ENCODE results near the gene KIF3B. TPM values are rescaled to one million over a fixed set of nuclear protein-coding genes. Genes with fewer than 3 reads are reported as not detected.

KIF3B gene
- total and polyA plus RNA-seq, 10 of the 15 experiments (the other 5 are each of a cell fraction or from before 2014, with no cell fraction given): 7.4 to 37.3 (median 25.9) TPM

DNA sequence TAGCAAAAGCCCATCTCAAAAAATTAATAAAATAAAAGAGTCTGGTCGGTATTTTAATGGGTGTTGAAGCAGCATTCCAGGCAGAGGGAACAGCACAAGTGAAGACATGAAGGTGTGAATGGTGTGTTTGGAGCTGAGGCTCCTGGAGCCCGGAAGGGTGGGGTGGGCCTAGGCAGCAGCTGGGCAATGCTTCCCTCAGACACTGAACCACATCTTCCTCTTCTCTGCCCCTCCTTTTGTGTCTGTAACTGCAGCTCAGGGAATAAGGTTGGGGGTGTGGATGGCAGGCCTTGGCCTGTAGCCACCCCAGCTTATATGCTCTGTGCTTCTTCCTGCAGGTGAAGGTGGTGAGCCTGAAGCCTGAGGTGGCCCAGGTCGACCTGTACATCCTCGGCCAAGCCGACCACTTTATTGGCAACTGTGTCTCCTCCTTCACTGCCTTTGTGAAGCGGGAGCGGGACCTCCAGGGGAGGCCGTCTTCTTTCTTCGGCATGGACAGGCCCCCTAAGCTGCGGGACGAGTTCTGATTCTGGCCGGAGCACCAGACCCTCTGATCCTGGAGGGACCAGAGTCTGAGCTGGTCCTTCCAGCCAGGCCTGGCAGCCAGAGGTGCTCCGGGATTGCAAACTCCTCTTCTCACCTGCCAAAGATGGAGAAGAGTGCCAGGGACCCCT, 43.2 kb upstream of the KIF3B start (continued):
- TF ChIP-seq POLR2AphosphoS5 (IDR thresholded peaks at IDR 0.05; ENCODE audit: low read length) (no peak), SMAD5 (IDR thresholded peaks at IDR 0.05; ENCODE audit: low read depth) (no peak)
- TF ChIP-seq, protein P1, sequence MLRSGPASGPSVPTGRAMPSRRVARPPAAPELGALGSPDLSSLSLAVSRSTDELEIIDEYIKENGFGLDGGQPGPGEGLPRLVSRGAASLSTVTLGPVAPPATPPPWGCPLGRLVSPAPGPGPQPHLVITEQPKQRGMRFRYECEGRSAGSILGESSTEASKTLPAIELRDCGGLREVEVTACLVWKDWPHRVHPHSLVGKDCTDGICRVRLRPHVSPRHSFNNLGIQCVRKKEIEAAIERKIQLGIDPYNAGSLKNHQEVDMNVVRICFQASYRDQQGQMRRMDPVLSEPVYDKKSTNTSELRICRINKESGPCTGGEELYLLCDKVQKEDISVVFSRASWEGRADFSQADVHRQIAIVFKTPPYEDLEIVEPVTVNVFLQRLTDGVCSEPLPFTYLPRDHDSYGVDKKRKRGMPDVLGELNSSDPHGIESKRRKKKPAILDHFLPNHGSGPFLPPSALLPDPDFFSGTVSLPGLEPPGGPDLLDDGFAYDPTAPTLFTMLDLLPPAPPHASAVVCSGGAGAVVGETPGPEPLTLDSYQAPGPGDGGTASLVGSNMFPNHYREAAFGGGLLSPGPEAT (IDR thresholded peaks at IDR 0.05; ENCODE audit: low read depth): no peak

DNA sequence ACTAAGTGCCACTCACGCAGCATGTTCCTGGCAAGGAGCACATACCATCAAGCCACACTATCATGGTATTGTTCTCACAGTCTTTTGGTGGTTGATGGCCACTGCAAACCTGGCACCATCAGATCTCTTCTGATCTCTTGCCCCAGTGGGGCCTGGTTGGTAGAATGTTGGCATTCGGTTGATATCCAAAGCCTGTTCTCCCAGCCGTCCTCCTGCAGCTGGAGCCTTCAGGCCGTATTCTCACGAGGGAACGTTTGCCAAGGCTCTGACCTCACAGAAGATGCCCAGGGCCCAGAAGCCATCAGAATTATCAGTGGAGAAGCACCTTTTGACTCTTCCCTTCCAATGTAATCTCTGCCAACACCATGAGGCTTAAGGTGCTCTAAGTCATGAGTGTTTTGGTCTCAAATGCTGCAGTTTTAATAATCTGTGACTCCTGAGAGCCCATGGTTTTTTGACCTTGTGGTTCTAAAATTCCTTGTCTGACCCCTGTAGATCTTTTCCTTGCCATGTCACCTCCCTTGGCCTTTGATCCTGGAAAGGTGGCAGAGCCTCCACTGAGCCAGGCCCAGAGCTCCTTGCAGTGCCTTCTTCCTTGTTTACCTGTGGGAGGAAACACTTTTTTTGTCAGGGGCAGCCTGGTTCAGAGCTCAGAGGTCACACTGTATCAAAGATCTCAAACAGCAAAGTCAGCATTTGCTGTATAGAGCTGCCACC, 42.0 kb upstream of the KIF3B start:
- TF ChIP-seq IRF4 (IDR thresholded peaks at IDR 0.05; ENCODE audit: low read depth, low read length) (no peak), SMC3 (IDR thresholded peaks at IDR 0.05; ENCODE audit: borderline replicate concordance, low read length) (no peak), NFYA (IDR thresholded peaks at IDR 0.05; ENCODE audit: borderline replicate concordance, low read depth, low read length) (no peak), ZNF24 (IDR thresholded peaks at IDR 0.05) (no peak), SMAD1 (IDR thresholded peaks at IDR 0.05; ENCODE audit: low read depth, partially characterized antibody) (no peak), FOXK2 (IDR thresholded peaks at IDR 0.05) (no peak)
- TF ChIP-seq, protein P2, sequence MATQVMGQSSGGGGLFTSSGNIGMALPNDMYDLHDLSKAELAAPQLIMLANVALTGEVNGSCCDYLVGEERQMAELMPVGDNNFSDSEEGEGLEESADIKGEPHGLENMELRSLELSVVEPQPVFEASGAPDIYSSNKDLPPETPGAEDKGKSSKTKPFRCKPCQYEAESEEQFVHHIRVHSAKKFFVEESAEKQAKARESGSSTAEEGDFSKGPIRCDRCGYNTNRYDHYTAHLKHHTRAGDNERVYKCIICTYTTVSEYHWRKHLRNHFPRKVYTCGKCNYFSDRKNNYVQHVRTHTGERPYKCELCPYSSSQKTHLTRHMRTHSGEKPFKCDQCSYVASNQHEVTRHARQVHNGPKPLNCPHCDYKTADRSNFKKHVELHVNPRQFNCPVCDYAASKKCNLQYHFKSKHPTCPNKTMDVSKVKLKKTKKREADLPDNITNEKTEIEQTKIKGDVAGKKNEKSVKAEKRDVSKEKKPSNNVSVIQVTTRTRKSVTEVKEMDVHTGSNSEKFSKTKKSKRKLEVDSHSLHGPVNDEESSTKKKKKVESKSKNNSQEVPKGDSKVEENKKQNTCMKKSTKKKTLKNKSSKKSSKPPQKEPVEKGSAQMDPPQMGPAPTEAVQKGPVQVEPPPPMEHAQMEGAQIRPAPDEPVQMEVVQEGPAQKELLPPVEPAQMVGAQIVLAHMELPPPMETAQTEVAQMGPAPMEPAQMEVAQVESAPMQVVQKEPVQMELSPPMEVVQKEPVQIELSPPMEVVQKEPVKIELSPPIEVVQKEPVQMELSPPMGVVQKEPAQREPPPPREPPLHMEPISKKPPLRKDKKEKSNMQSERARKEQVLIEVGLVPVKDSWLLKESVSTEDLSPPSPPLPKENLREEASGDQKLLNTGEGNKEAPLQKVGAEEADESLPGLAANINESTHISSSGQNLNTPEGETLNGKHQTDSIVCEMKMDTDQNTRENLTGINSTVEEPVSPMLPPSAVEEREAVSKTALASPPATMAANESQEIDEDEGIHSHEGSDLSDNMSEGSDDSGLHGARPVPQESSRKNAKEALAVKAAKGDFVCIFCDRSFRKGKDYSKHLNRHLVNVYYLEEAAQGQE (IDR thresholded peaks at IDR 0.05; ENCODE audit: low read depth, low read length): no peak
- Histone ChIP-seq H3K36me3 (ENCODE audit: control insufficient read depth in 2 of 2, insufficient read depth in 2 of 2, low read length in 1 of 2) (peaks cover 21 to 22% of the 10 kb centered on the region in 2 experiments; a peak in 3 of 4 replicates), H3K27me3 (replicated peaks in 1 of 2; ENCODE audit: control insufficient read depth in 2 of 2, insufficient read depth in 2 of 2, low read length in 1 of 2) (no peaks in the 10 kb centered on the region), H2AFZ (ENCODE audit: control insufficient read depth, low read depth, low read length) (no peak overlapping the region), H3K4me1 (ENCODE audit: control insufficient read depth, insufficient read depth, low read length) (peaks cover 20% of the 10 kb centered on the region), H3K9ac (ENCODE audit: control insufficient read depth, insufficient read depth, low read length) (no peak overlapping the region), H3K4me3 (no peak overlapping the region), H3K4me2 (ENCODE audit: control insufficient read depth, insufficient read depth) (no peak overlapping the region), H3K27ac (ENCODE audit: control insufficient read depth, insufficient read depth) (no peak overlapping the region), H3K79me2 (ENCODE audit: control insufficient read depth, insufficient read depth, low read length) (no peaks in the 10 kb centered on the region), H3K9me3 (replicated peaks; ENCODE audit: control insufficient read depth, insufficient read depth, low read length) (no peaks in the 10 kb centered on the region), H4K20me1 (ENCODE audit: control insufficient read depth, insufficient read depth) (no peaks in the 10 kb centered on the region)
- FAIRE-seq (no peak), DNase-seq (ENCODE audit: low read depth, low spot score) (no peak), ATAC-seq (no peak)
- ChIA-PET SMC1A (ENCODE audit: uncharacterized antibody, unreplicated experiment) (no interaction called here), CTCF (no interaction called here), POLR2A (no interaction called here), RAD21 (ENCODE audit: unreplicated experiment) (no interaction called here)
- no TSS peak for BruUV-seq (replicated peaks)
- WGBS (ENCODE audit: insufficient coverage, insufficient replicate concordance, low lambda C conversion rate, missing lambda C conversion rate): 97% methylated on average over 6 of the region's 6 CpGs
- in situ Hi-C loops (cut with MboI) (no loop called here), intact Hi-C loops (cut with micrococcal nuclease; ENCODE audit: unreplicated experiment) (no loop called here)
